ENCODE results near the gene TAS1R3.

Gene TAS1R3

GRCh38 chr1:1307923-1308755 lies 22.9 kb upstream of the TAS1R3 start, which contains the start of the genes ACAP3 and PUSL1:
ACAP3 (minus strand) TSS chr1:1307930; CDS start chr1:1307815, 115 bp downstream.
PUSL1 (plus strand) TSS chr1:1308597; CDS start chr1:1308644, 47 bp downstream.
- Histone ChIP-seq H3K9ac (ENCODE audit: low read length) (peak within 1 kb of the TSS; percentile 94), H3K36me3 (replicated peaks; ENCODE audit: insufficient read depth, low read length) (no peaks in the 10 kb centered on the region), H3K27me3 (replicated peaks; ENCODE audit: insufficient read depth, low read length) (no peaks in the 10 kb centered on the region), H4K20me1 (ENCODE audit: insufficient read depth, low read length) (no peaks in the 10 kb centered on the region), H3K9me2 (replicated peaks; ENCODE audit: insufficient read depth, low read length) (no peaks in the 10 kb centered on the region), H3K27ac (ENCODE audit: low read length) (peak within 1 kb of the TSS; percentile 92), H3K4me2 (ENCODE audit: low read depth, low read length) (peak within 1 kb of the TSS; percentile 98), H3K4me3 (ENCODE audit: low read length) (peak within 1 kb of the TSS; percentile 97), H3K79me2 (ENCODE audit: low read length) (peaks cover 49% of the 10 kb centered on the region), H3F3A (ENCODE audit: insufficient read depth, low read length) (peaks cover 3% of the 10 kb centered on the region; the same call in 1 of the 2 replicates), H3K4me1 (ENCODE audit: low read length) (peaks cover 10% of the 10 kb centered on the region), H3K9me3 (replicated peaks; ENCODE audit: insufficient read depth, low read length) (no peaks in the 10 kb centered on the region), H2AFZ (ENCODE audit: low read length) (peak within 1 kb of the TSS; percentile 98)
- TF ChIP-seq CTCF (IDR thresholded peaks at IDR 0.05; ENCODE audit: low read length) (no peak), EZH2 (optimal IDR thresholded peaks at IDR 0.05; ENCODE audit: low read depth, low read length) (no peak)
- peak; percentile 94 for DNase-seq

GRCh38 chr1:1308756-1309250 lies 22.3 kb upstream of the TAS1R3 start:
- no peaks in the 10 kb centered on the region for H3K9me3 ChIP-seq (replicated peaks; ENCODE audit: insufficient read depth, low read length)
- peaks cover 10% of the 10 kb centered on the region for H3K4me1 ChIP-seq (ENCODE audit: low read length)
- H3K27ac ChIP-seq (ENCODE audit: low read length) = peak overlapping the region; percentile 53; the same call in 1 of the 2 replicates
- peak overlapping the region; percentile 97 for H3K4me3 ChIP-seq (ENCODE audit: low read length)
- no peak for DNase-seq
- H4K20me1 ChIP-seq (ENCODE audit: insufficient read depth, low read length) = no peaks in the 10 kb centered on the region
- peak overlapping the region; percentile 82 for H2AFZ ChIP-seq (ENCODE audit: low read length)
- no peaks in the 10 kb centered on the region for H3K27me3 ChIP-seq (replicated peaks; ENCODE audit: insufficient read depth, low read length)
- H3K9ac ChIP-seq (ENCODE audit: low read length) = peak overlapping the region; percentile 92
- peak overlapping the region; percentile 97 for H3K4me2 ChIP-seq (ENCODE audit: low read depth, low read length)
- no peaks in the 10 kb centered on the region for H3K36me3 ChIP-seq (replicated peaks; ENCODE audit: insufficient read depth, low read length)
- H3F3A ChIP-seq (ENCODE audit: insufficient read depth, low read length) = peaks cover 3% of the 10 kb centered on the region; the same call in 1 of the 2 replicates
- H3K79me2 ChIP-seq (ENCODE audit: low read length) = peaks cover 55% of the 10 kb centered on the region
- no peaks in the 10 kb centered on the region for H3K9me2 ChIP-seq (replicated peaks; ENCODE audit: insufficient read depth, low read length)
- TF ChIP-seq EZH2 (optimal IDR thresholded peaks at IDR 0.05; ENCODE audit: low read depth, low read length) = no peak
- no peak for TF ChIP-seq EZH2phosphoT487 (IDR thresholded peaks at IDR 0.05; ENCODE audit: low read length)
- no peak for TF ChIP-seq CTCF (IDR thresholded peaks at IDR 0.05; ENCODE audit: low read length)

GRCh38 chr1:1309251-1310108 lies 21.6 kb upstream of the TAS1R3 start:
- H3K27ac ChIP-seq (ENCODE audit: low read length) = no peak overlapping the region
- H3K4me1 ChIP-seq (ENCODE audit: low read length) = peaks cover 10% of the 10 kb centered on the region
- H3K79me2 ChIP-seq (ENCODE audit: low read length) = peaks cover 61% of the 10 kb centered on the region
- H3K4me3 ChIP-seq (ENCODE audit: low read length) = peak overlapping the region; percentile 97
- no peaks in the 10 kb centered on the region for H4K20me1 ChIP-seq (ENCODE audit: insufficient read depth, low read length)
- H3K9me3 ChIP-seq (replicated peaks; ENCODE audit: insufficient read depth, low read length) = no peaks in the 10 kb centered on the region
- peak overlapping the region; percentile 97 for H3K4me2 ChIP-seq (ENCODE audit: low read depth, low read length)
- DNase-seq = peak; percentile 35
- peaks cover 3% of the 10 kb centered on the region; the same call in 1 of the 2 replicates for H3F3A ChIP-seq (ENCODE audit: insufficient read depth, low read length)
- H3K9ac ChIP-seq (ENCODE audit: low read length) = peak overlapping the region; percentile 92
- TF ChIP-seq EZH2phosphoT487 (IDR thresholded peaks at IDR 0.05; ENCODE audit: low read length) (no peak), CTCF (IDR thresholded peaks at IDR 0.05; ENCODE audit: low read length) (no peak), EZH2 (optimal IDR thresholded peaks at IDR 0.05; ENCODE audit: low read depth, low read length) (no peak)
- no peaks in the 10 kb centered on the region for H3K9me2 ChIP-seq (replicated peaks; ENCODE audit: insufficient read depth, low read length)
- H3K27me3 ChIP-seq (replicated peaks; ENCODE audit: insufficient read depth, low read length) = no peaks in the 10 kb centered on the region
- peak overlapping the region; percentile 82 for H2AFZ ChIP-seq (ENCODE audit: low read length)
- H3K36me3 ChIP-seq (replicated peaks; ENCODE audit: insufficient read depth, low read length) = 0 out of 2 replicates have a peak, but pooled peaks cover 2% of the 10 kb centered on the region

Data from MM.1S (cell line).